Hepatocyte (in vitro differentiated cells): ENCODE measurements around the gene FGF4.

ENCODE experiments used
- CTCF ChIP-seq: fragments of 200-600 bp; sonication (generic); IDR thresholded peaks from 2 replicates; pipeline ENCODE4 v1.5.1; 2016; ENCODE audit warnings: antibody characterized with exemption, mild to moderate bottlenecking; ENCODE audit not compliant: poor library complexity
- EZH2 ChIP-seq: fragments of 200-600 bp; sonication (generic); IDR thresholded peaks from 2 replicates; pipeline ENCODE4 v1.6.1; 2016; ENCODE audit warnings: antibody characterized with exemption, mild to moderate bottlenecking, borderline replicate concordance
- EZH2phosphoT487 ChIP-seq: fragments of 200-600 bp; sonication (generic); IDR thresholded peaks from one replicate; pipeline ENCODE4 v1.6.1; 2018; ENCODE audit warnings: antibody characterized with exemption, mild to moderate bottlenecking, low read depth, moderate library complexity; ENCODE audit not compliant: unreplicated experiment, severe bottlenecking

- no peak for TF ChIP-seq CTCF
- TF ChIP-seq EZH2, result no peak
- no peak for TF ChIP-seq EZH2phosphoT487
These were observed 24.1 kb downstream of the FGF4 start for GRCh38 chr11:69750875-69751597.
